Keratinocyte (primary cell): Measurements from ENCODE around the gene ZFP3. TPM values are rescaled to one million over a fixed set of nuclear protein-coding genes. Genes with fewer than 3 reads are reported as not detected.

Experiments used
- DNase-seq: peaks from one replicate; pipeline ENCODE4 v3.0.0-alpha.2; 2011; ENCODE audit warnings: low read depth, missing footprints, low spot score
- FAIRE-seq: peaks from 2 replicates; lab custom pipeline; 2011; peaks lifted over from hg19 to GRCh38; lab: Jason Lieb, UNC
- H2AFZ ChIP-seq: 2 replicates; pipeline ENCODE4 v1.6.0; 2012; ENCODE audit warnings: low read length, control low read depth, inconsistent platforms; ENCODE audit not compliant: control insufficient read depth
- H3K27ac ChIP-seq: 2 replicates; pipeline ENCODE4 v1.5.1; 2011; ENCODE audit warnings: low read length; ENCODE audit not compliant: control insufficient read depth, insufficient read depth
- H3K27me3 ChIP-seq: 3 replicates; pipeline ENCODE4 v1.6.0; 2011; ENCODE audit warnings: low read length; ENCODE audit not compliant: control insufficient read depth, insufficient read depth; ENCODE audit errors: extremely low read depth
- H3K36me3 ChIP-seq, 2 experiments: 2 replicates in 1 of 2; 3 replicates in 1 of 2; pipeline ENCODE4 v1.5.1; 2011; ENCODE audit warnings: low read length in 2 of 2, mild to moderate bottlenecking in 1 of 2; ENCODE audit not compliant: control insufficient read depth in 2 of 2, insufficient read depth in 2 of 2; ENCODE audit errors: extremely low read depth in 1 of 2
- H3K4me1 ChIP-seq: 3 replicates; pipeline ENCODE4 v1.5.1; 2011; ENCODE audit warnings: low read length; ENCODE audit not compliant: control insufficient read depth, insufficient read depth; ENCODE audit errors: extremely low read depth
- H3K4me2 ChIP-seq: 3 replicates; pipeline ENCODE4 v1.6.0; 2011; ENCODE audit warnings: low read depth, low read length; ENCODE audit not compliant: control insufficient read depth, insufficient read depth; ENCODE audit errors: extremely low read depth
- H3K4me3 ChIP-seq, 3 experiments: fragments of 200-600 bp in 1 of 3; sonication (generic) in 1 of 3; 2 replicates in 2 of 3; 3 replicates in 1 of 3; pipeline ENCODE4 v1.5.1; 2011 to 2016; ENCODE audit warnings: low read length in 3 of 3, mild to moderate bottlenecking in 3 of 3, control low read depth in 2 of 3, inconsistent platforms in 1 of 3, low read depth in 1 of 3, mixed read lengths in 1 of 3, mixed run types in 1 of 3, moderate library complexity in 1 of 3; ENCODE audit not compliant: control insufficient read depth in 2 of 3, insufficient read depth in 2 of 3; ENCODE audit errors: extremely low read depth in 1 of 3
- H3K79me2 ChIP-seq: 2 replicates; pipeline ENCODE4 v1.6.0; 2012; ENCODE audit warnings: low read length; ENCODE audit not compliant: control insufficient read depth, insufficient read depth
- H3K9ac ChIP-seq: 3 replicates; pipeline ENCODE4 v1.6.0; 2011; ENCODE audit warnings: low read length; ENCODE audit not compliant: control insufficient read depth, insufficient read depth; ENCODE audit errors: extremely low read depth
- H3K9me1 ChIP-seq: 3 replicates; pipeline ENCODE4 v1.6.0; 2011; ENCODE audit warnings: low read length; ENCODE audit not compliant: control insufficient read depth, insufficient read depth; ENCODE audit errors: extremely low read depth
- H3K9me3 ChIP-seq: 2 replicates; pipeline ENCODE4 v1.5.1; 2012; ENCODE audit warnings: low read depth, low read length; ENCODE audit not compliant: control insufficient read depth
- H4K20me1 ChIP-seq: 3 replicates; pipeline ENCODE4 v1.6.0; 2011; ENCODE audit warnings: low read length; ENCODE audit not compliant: control insufficient read depth, insufficient read depth; ENCODE audit errors: extremely low read depth
- EZH2 ChIP-seq: IDR thresholded peaks from one replicate; pipeline ENCODE4 v1.6.1; 2012; ENCODE audit warnings: inconsistent platforms, mild to moderate bottlenecking, low read length, moderate library complexity
- dilution Hi-C: fragments of 300-500 bp; cut with MboI; formaldehyde crosslinking; loops from one replicate; pipeline ENCODE4 v1.7.0; 2020; ENCODE audit warnings: low sequenced_read_pairs; ENCODE audit not compliant: extremely low pct_ligation_motif_present
- polyA plus RNA-seq, 5 experiments: library from polyadenylated mRNA; depleted of rRNA in 3 of 5; stranded (reverse) in 3 of 5; stranded (forward) in 1 of 5; unstranded in 1 of 5; fragments of >200 nt; gene quantifications; 1 replicate in 1 of 5; 2 replicates in 3 of 5; 3 replicates in 1 of 5; pipeline versions ENCODE4 v1.2.1 to v1.2.3, GENCODE V29; 2011 to 2012; ENCODE audit warnings: missing spikeins in 2 of 5, low read depth in 1 of 5, low replicate concordance in 1 of 5
- TF ChIP-seq, protein P1 (sequence below), 3 experiments: IDR thresholded peaks in 1 of 3; conservative IDR thresholded peaks in 1 of 3; optimal IDR thresholded peaks in 1 of 3; 2 replicates in 2 of 3; 3 replicates in 1 of 3; pipeline versions ENCODE3 to v1.5.1; 2011; ENCODE audit warnings: low read length in 3 of 3, mild to moderate bottlenecking in 3 of 3, moderate library complexity in 2 of 3, control low read depth in 1 of 3, inconsistent platforms in 1 of 3; ENCODE audit not compliant: insufficient read depth in 2 of 3; ENCODE audit errors: extremely low read depth in 1 of 3

The ZFP3 gene
- polyA plus RNA-seq, 1 donor (not counting 4 experiments of a cell fraction or from before 2014, with no cell fraction given) = 3.0 TPM

DNA sequence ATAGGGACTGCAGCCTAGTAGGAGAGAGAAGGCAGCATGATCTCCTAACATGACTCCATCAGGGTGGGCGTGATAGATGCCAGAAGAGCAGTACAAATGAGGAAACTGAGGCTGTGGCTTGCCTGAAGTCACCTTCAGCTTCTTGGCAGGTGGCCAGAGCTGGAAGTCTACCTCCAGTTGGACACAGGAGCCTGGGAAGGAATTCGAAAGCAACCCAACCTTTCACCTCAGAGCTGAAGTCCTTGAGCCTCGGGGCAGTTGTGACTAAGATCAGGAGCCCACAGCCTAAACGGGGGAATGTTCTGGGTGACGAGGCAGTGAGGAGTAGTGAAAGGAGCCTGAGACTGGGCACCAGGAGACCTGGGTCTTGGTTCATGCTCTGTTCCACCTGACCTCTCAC lies 33.6 kb upstream of the ZFP3 start:
- Histone ChIP-seq H3K27ac (no peak overlapping the region), H3K79me2 (no peaks in the 10 kb centered on the region), H3K4me3 (no peak overlapping the region), H3K4me1 (no peaks in the 10 kb centered on the region), H3K9me3 (no peaks in the 10 kb centered on the region), H3K36me3 (no peaks in the 10 kb centered on the region), H3K9me1 (no peaks in the 10 kb centered on the region), H4K20me1 (no peaks in the 10 kb centered on the region), H3K9ac (no peak overlapping the region), H3K27me3 (no peaks in the 10 kb centered on the region), H3K4me2 (no peak overlapping the region), H2AFZ (no peak overlapping the region)
- dilution Hi-C loops = no loop called here
- FAIRE-seq (no peak), DNase-seq (no peak)
- TF ChIP-seq EZH2 = no peak
- TF ChIP-seq, protein P1, sequence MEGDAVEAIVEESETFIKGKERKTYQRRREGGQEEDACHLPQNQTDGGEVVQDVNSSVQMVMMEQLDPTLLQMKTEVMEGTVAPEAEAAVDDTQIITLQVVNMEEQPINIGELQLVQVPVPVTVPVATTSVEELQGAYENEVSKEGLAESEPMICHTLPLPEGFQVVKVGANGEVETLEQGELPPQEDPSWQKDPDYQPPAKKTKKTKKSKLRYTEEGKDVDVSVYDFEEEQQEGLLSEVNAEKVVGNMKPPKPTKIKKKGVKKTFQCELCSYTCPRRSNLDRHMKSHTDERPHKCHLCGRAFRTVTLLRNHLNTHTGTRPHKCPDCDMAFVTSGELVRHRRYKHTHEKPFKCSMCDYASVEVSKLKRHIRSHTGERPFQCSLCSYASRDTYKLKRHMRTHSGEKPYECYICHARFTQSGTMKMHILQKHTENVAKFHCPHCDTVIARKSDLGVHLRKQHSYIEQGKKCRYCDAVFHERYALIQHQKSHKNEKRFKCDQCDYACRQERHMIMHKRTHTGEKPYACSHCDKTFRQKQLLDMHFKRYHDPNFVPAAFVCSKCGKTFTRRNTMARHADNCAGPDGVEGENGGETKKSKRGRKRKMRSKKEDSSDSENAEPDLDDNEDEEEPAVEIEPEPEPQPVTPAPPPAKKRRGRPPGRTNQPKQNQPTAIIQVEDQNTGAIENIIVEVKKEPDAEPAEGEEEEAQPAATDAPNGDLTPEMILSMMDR (optimal IDR thresholded peaks at IDR 0.05 in 1 of 3, IDR thresholded peaks at IDR 0.05 in 1 of 3, conservative IDR thresholded peaks at IDR 0.05 in 1 of 3; ENCODE audit: extremely low read depth in 1 of 3, insufficient read depth in 2 of 3, low read length in 3 of 3) = no peak

- no peak overlapping the region for H3K9ac ChIP-seq
- no peaks in the 10 kb centered on the region for H3K9me3 ChIP-seq
- no peaks in the 10 kb centered on the region for H3K79me2 ChIP-seq
- dilution Hi-C loops = no loop called here
- TF ChIP-seq, protein P1 (optimal IDR thresholded peaks at IDR 0.05 in 1 of 3, IDR thresholded peaks at IDR 0.05 in 1 of 3, conservative IDR thresholded peaks at IDR 0.05 in 1 of 3; ENCODE audit: extremely low read depth in 1 of 3, insufficient read depth in 2 of 3, low read length in 3 of 3) = no peak
- no peak for TF ChIP-seq EZH2
- no peaks in the 10 kb centered on the region for H3K27me3 ChIP-seq
- no peak overlapping the region for H3K27ac ChIP-seq
- no peak overlapping the region for H2AFZ ChIP-seq
- H3K9me1 ChIP-seq = no peaks in the 10 kb centered on the region
- H4K20me1 ChIP-seq = no peaks in the 10 kb centered on the region
- H3K36me3 ChIP-seq = no peaks in the 10 kb centered on the region
- no peak overlapping the region for H3K4me3 ChIP-seq
- H3K4me1 ChIP-seq = no peaks in the 10 kb centered on the region
- H3K4me2 ChIP-seq = no peak overlapping the region
- no peak for DNase-seq
- FAIRE-seq = no peak
Observed at GRCh38 chr17:5045496-5045895, 32.8 kb upstream of the ZFP3 start.
